GM12891 (cell line): ENCODE measurements around the gene MROH2A.

Experiments used
- PAX5 ChIP-seq: IDR thresholded peaks from 2 replicates; pipeline ENCODE4 v1.6.1; 2011; ENCODE audit warnings: low read length, moderate library complexity, mild to moderate bottlenecking; ENCODE audit not compliant: insufficient read depth, severe bottlenecking
- POLR2A ChIP-seq: IDR thresholded peaks from 2 replicates; pipeline ENCODE4 v1.6.1; 2011; ENCODE audit warnings: low read depth, low read length, control low read depth
- POLR2AphosphoS5 ChIP-seq: IDR thresholded peaks from 2 replicates; pipeline ENCODE4 v1.6.1; 2011; ENCODE audit warnings: low read depth, low read length, control low read depth
- POU2F2 ChIP-seq: IDR thresholded peaks from 2 replicates; pipeline ENCODE4 v1.6.1; 2011; ENCODE audit warnings: low read depth, mild to moderate bottlenecking, control low read depth, low read length, moderate library complexity
- SPI1 ChIP-seq: IDR thresholded peaks from 2 replicates; pipeline ENCODE4 v1.6.1; 2011; ENCODE audit warnings: low read depth, low read length, control low read depth
- TAF1 ChIP-seq: IDR thresholded peaks from 2 replicates; pipeline ENCODE4 v1.6.1; 2011; ENCODE audit warnings: low read depth, low read length, control low read depth

- TF ChIP-seq POU2F2: no peak
- TF ChIP-seq POLR2A: no peak
- TF ChIP-seq POLR2AphosphoS5: no peak
- no peak for TF ChIP-seq PAX5
- no peak for TF ChIP-seq TAF1
- TF ChIP-seq SPI1: no peak
Measured at GRCh38 chr2:233821709-233822100, 43.6 kb downstream of the MROH2A start.
